Measurements from ENCODE around the gene RGMA. TPM values are rescaled to one million over a fixed set of nuclear protein-coding genes. Genes with fewer than 3 reads are reported as not detected.
"Not testable (repeated sequence)": the region's sequence is repeated elsewhere in the genome, so short reads cannot be mapped to it uniquely, and the experiment has no call there.

The RGMA gene
- total RNA-seq, 4 donors from 2014 or later, result 2.4 to 10.3 (median 6.0) TPM

DNA sequence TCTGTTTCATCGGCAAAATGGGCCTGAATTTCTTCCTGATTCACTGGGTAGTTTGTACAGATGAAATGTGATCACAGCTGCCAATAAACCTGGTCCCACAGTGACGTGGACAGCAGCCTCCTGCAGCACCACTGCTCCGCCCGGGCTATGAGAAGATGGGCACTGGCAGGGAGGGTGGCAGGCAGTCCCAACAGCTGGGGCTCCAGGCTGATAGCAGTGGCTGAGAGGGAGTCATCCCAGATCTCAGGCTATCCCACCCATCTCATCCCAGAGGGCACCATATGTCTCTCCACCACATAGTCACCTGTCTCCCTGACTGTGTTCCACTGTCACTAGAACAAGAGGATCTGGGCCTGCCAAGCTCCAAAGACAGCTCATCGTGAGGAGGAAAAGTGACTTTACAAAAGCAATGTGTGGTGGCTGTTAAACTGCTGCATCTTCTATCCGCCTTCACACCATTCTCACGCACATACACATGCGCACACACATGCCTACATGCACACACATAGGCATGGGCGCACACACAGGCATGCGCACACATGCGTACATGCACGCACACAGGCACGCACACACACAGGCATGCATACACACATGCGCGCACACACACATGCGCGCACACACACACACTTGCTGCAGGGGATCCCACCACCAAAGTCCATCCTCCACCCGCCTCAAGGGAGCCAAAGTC, 46.2 kb downstream of the RGMA start:
- H3K9me3 ChIP-seq, result no peaks in the 10 kb centered on the region
- TF ChIP-seq CTCF (IDR thresholded peaks at IDR 0.05), result no peak
- no peak for TF ChIP-seq POLR2A (IDR thresholded peaks at IDR 0.05)
- H3K4me3 ChIP-seq (replicated peaks in 1 of 3), result no peak overlapping the region
- no peak overlapping the region for H3K27ac ChIP-seq
- no peaks in the 10 kb centered on the region for H3K36me3 ChIP-seq
- no peak for DNase-seq
- intact Hi-C loops (cut with DNase I), result no loop called here
- H3K27me3 ChIP-seq, result no peaks in the 10 kb centered on the region
- 88 to 92% methylated on average over 18 of the region's 18 CpGs for WGBS, 2 donors
- peaks cover 0 to 3% of the 10 kb centered on the region in 2 donors for H3K4me1 ChIP-seq

DNA sequence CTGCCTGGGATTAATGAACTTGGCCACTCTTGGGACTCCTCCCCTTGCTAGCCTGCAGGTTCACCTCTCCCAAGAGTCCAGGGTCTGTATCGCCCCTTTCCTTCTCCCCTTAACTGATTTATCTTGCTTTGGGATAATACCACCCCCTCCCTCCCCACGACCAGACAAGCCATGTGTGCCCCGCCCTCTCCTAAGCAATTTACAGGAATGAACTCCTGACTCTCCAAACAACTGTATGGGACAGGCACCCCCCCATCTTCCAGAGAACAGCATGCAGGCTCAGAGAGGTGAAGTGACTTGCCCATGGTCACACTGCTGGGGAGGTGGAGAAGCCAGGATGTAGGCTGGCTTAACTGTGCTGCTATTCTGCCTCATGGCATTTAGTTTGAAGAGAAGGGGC, 46.8 kb downstream of the RGMA start:
- H3K4me1 ChIP-seq, result peaks cover 0 to 3% of the 10 kb centered on the region in 2 donors
- no peak overlapping the region for H3K4me3 ChIP-seq (replicated peaks in 1 of 3)
- H3K9me3 ChIP-seq, result no peaks in the 10 kb centered on the region
- intact Hi-C loops (cut with DNase I), result no loop called here
- 79 to 92% methylated on average over 3 of the region's 3 CpGs for WGBS, 2 donors
- H3K36me3 ChIP-seq, result no peaks in the 10 kb centered on the region
- no peak for TF ChIP-seq POLR2A (IDR thresholded peaks at IDR 0.05)
- no peaks in the 10 kb centered on the region for H3K27me3 ChIP-seq
- H3K27ac ChIP-seq, result no peak overlapping the region
- DNase-seq, result no peak

DNA sequence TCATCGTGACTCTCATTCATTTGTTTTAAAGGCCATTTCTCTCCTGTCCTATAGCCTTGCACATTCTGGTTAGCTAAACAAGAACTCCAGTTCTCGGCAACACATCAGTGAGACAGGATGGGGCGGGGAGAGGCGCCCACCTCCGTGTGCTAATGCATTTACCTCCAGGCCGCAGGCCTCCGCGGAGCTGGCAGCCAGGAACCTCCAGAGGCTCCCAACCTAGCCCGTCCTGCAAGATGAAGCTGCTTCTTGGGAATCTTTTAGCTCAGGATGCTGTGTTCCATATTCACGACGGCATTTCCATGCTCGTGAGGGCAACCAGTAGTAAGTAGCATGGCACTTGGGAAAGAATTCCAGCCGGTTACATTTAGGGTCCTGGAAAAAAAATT, 47.9 kb downstream of the RGMA start:
- Histone ChIP-seq H3K27ac (no peak overlapping the region), H3K9me3 (no peaks in the 10 kb centered on the region), H3K4me1 (peaks cover 0 to 3% of the 10 kb centered on the region in 2 donors), H3K36me3 (no peaks in the 10 kb centered on the region), H3K27me3 (no peaks in the 10 kb centered on the region), H3K4me3 (replicated peaks in 1 of 3) (no peak overlapping the region)
- DNase-seq, result no peak
- intact Hi-C loops (cut with DNase I), result no loop called here
- WGBS, 2 donors, result 76 to 85% methylated on average over 13 of the region's 13 CpGs
- no peak for TF ChIP-seq POLR2A (IDR thresholded peaks at IDR 0.05)
- TF ChIP-seq CTCF (IDR thresholded peaks at IDR 0.05), result no peak

DNA sequence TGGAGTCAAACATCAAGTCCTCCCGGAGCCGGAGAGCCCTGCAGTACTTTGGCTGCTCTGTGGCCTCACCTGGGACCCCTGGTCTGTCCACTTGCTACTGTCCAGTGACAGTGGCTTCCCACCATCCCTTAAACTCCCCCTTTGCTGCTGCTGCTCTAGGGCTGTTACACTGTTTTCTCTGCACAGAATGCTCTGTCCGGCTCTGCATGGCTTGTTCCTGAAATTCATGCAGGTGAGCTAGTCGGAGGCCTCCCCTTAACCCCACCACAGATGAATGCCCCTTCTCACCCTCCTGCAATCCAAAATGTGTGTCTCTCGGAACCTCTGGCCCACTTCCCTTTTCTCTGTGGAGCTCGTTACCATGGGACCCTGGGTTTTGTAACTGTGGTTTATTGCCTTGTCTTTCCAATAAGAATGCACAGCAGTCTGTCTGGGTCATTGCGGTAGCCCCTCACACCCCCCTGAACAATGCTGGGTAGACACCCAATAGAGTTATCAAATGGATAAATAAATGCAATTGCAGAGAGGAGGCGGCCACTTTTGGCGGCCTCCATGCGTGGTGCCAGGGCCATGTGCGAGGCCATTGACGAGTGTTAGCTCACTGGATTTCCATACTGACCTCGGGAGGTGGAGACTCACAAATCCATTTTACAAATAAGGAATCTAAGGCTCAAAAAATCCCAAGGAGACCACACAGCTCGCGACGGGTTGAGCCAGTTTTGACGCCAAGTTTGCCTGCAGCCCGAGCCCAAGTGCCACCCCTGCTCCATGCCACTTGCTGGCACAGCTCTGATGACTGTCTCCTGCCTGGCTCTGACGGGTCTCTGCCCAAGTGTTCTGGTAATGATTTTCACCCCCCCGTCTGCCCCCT, 48.5 kb downstream of the RGMA start:
- 65 to 69% methylated on average over 19 to 20 of the region's 20 CpGs for WGBS, 2 donors
- Histone ChIP-seq H3K9me3 (no peaks in the 10 kb centered on the region), H3K4me3 (replicated peaks in 1 of 3) (no peak overlapping the region), H3K4me1 (peaks cover 0 to 3% of the 10 kb centered on the region in 2 donors), H3K27me3 (no peaks in the 10 kb centered on the region), H3K27ac (no peak overlapping the region), H3K36me3 (no peaks in the 10 kb centered on the region)
- TF ChIP-seq POLR2A (IDR thresholded peaks at IDR 0.05) (no peak), CTCF (IDR thresholded peaks at IDR 0.05) (no peak)
- intact Hi-C loops (cut with DNase I), result no loop called here
- DNase-seq, result peak; percentile 51 to 62

- H3K27ac ChIP-seq; H3K27me3 ChIP-seq; H3K4me1 ChIP-seq; H3K36me3 ChIP-seq; H3K4me3 ChIP-seq (replicated peaks in 1 of 3); H3K9me3 ChIP-seq: not testable (repeated sequence)
- WGBS, 2 donors, result 58 to 61% methylated on average over 13 of the region's 13 CpGs
- intact Hi-C loops (cut with DNase I), result loop anchor here (2.0 to 10.0 kb wide), 2 partner anchors 31 to 955 kb away; no protein-coding TSS in a partner anchor
- peak; percentile 38 to 42 for DNase-seq
Measured at GRCh38 chr15:93039562-93040287, 49.3 kb downstream of the RGMA start.
